Neuronal stem cell (in vitro differentiated cells): ENCODE results near the gene PACS1.

ENCODE experiments used
- DNase-seq: peaks from one replicate; pipeline ENCODE4 v3.0.0-alpha.2; 2013; ENCODE audit warnings: low spot score
- H2AFZ ChIP-seq: one replicate; pipeline ENCODE4 v1.6.1; 2013; ENCODE audit warnings: mild to moderate bottlenecking, low read length, inconsistent platforms
- H2AK5ac ChIP-seq: 2 replicates; pipeline ENCODE4 v1.6.1; 2013; ENCODE audit warnings: low read depth, mild to moderate bottlenecking, inconsistent platforms, low read length, moderate library complexity, mixed read lengths
- H2BK120ac ChIP-seq: 2 replicates; pipeline ENCODE4 v1.6.1; 2013; ENCODE audit warnings: low read depth, mild to moderate bottlenecking, inconsistent platforms, low read length, moderate library complexity, mixed read lengths
- H2BK12ac ChIP-seq: one replicate; pipeline ENCODE4 v1.6.1; 2013; ENCODE audit warnings: low read length, inconsistent platforms
- H2BK15ac ChIP-seq: 2 replicates; pipeline ENCODE4 v1.6.1; 2013; ENCODE audit warnings: mild to moderate bottlenecking, low read length, inconsistent platforms, mixed read lengths
- H2BK5ac ChIP-seq: one replicate; pipeline ENCODE4 v1.6.1; 2013; ENCODE audit warnings: inconsistent platforms, mild to moderate bottlenecking, low read length, moderate library complexity
- H3K14ac ChIP-seq: one replicate; pipeline ENCODE4 v1.6.1; 2013; ENCODE audit warnings: low read length, inconsistent platforms
- H3K18ac ChIP-seq: 2 replicates; pipeline ENCODE4 v1.6.1; 2013; ENCODE audit warnings: low read length, inconsistent platforms
- H3K23ac ChIP-seq: 2 replicates; pipeline ENCODE4 v1.6.1; 2013; ENCODE audit warnings: low read depth, mild to moderate bottlenecking, mixed read lengths, low read length, inconsistent platforms; ENCODE audit not compliant: poor library complexity
- H3K27ac ChIP-seq: replicated peaks from 3 replicates; pipeline ENCODE4 v1.5.1; 2013; ENCODE audit warnings: low read length, inconsistent platforms
- H3K27me3 ChIP-seq, 3 experiments: 2 replicates each; pipeline ENCODE4 v1.6.1; 2013; ENCODE audit warnings: low read length in 3 of 3, mild to moderate bottlenecking in 2 of 3, inconsistent platforms in 1 of 3, low read depth in 1 of 3, mixed read lengths in 1 of 3, moderate library complexity in 1 of 3; ENCODE audit not compliant: control insufficient read depth in 3 of 3, insufficient read depth in 3 of 3
- H3K36me3 ChIP-seq, 2 donors: replicated peaks in 1 of 2; 2 replicates each; pipeline ENCODE4 v1.6.1; 2013; ENCODE audit warnings: low read length in 2 of 2; ENCODE audit not compliant: control insufficient read depth in 2 of 2, insufficient read depth in 2 of 2
- H3K4ac ChIP-seq: 2 replicates; pipeline ENCODE4 v1.6.1; 2013; ENCODE audit warnings: inconsistent platforms, mild to moderate bottlenecking, low read length, moderate library complexity
- H3K4me1 ChIP-seq, 2 donors: 1 replicate in 1 of 2; 2 replicates in 1 of 2; pipeline ENCODE4 v1.6.1; 2013; ENCODE audit warnings: low read length in 2 of 2, low read depth in 1 of 2; ENCODE audit not compliant: control insufficient read depth in 2 of 2, insufficient read depth in 1 of 2
- H3K4me2 ChIP-seq: one replicate; pipeline ENCODE4 v1.6.1; 2013; ENCODE audit warnings: mild to moderate bottlenecking, low read length, inconsistent platforms; ENCODE audit not compliant: insufficient read depth, poor library complexity, severe bottlenecking
- H3K4me3 ChIP-seq, 2 donors: 2 replicates each; pipeline ENCODE4 v1.5.1; 2013; ENCODE audit warnings: low read length in 2 of 2, mild to moderate bottlenecking in 2 of 2, inconsistent platforms in 1 of 2, moderate library complexity in 1 of 2
- H3K79me1 ChIP-seq: one replicate; pipeline ENCODE4 v1.6.1; 2013; ENCODE audit warnings: low read depth, mild to moderate bottlenecking, inconsistent platforms, low read length, moderate library complexity
- H3K9ac ChIP-seq: one replicate; pipeline ENCODE4 v1.6.1; 2013; ENCODE audit warnings: mild to moderate bottlenecking, low read depth, low read length, inconsistent platforms; ENCODE audit not compliant: poor library complexity
- H3K9me3 ChIP-seq, 2 donors: replicated peaks in 1 of 2; 2 replicates each; pipeline versions ENCODE3 to v1.6.1; 2013; ENCODE audit warnings: low read length in 2 of 2, mild to moderate bottlenecking in 2 of 2, inconsistent platforms in 1 of 2, low read depth in 1 of 2, mixed read lengths in 1 of 2, moderate library complexity in 1 of 2; ENCODE audit not compliant: control insufficient read depth in 2 of 2, insufficient read depth in 1 of 2
- H4K8ac ChIP-seq: one replicate; pipeline ENCODE4 v1.6.1; 2013; ENCODE audit warnings: low read depth, mild to moderate bottlenecking, inconsistent platforms, low read length, moderate library complexity
- H4K91ac ChIP-seq: one replicate; pipeline ENCODE4 v1.6.1; 2013; ENCODE audit warnings: low read length, low read depth, mild to moderate bottlenecking, inconsistent platforms; ENCODE audit not compliant: poor library complexity
- WGBS, 2 donors: extraction: QIAGEN DNeasy Blood & Tissue Kit; methylation state at CpG; one replicate each; pipeline ENCODE4 v1.1.7; 2013; ENCODE audit warnings: missing lambda C conversion rate in 2 of 2, mixed read lengths in 1 of 2; ENCODE audit not compliant: insufficient read length in 2 of 2, insufficient replicate concordance in 1 of 2; ENCODE audit errors: extremely low coverage in 2 of 2; 5-methylcytosine and 5-hydroxymethylcytosine counted together

Gene PACS1

DNA sequence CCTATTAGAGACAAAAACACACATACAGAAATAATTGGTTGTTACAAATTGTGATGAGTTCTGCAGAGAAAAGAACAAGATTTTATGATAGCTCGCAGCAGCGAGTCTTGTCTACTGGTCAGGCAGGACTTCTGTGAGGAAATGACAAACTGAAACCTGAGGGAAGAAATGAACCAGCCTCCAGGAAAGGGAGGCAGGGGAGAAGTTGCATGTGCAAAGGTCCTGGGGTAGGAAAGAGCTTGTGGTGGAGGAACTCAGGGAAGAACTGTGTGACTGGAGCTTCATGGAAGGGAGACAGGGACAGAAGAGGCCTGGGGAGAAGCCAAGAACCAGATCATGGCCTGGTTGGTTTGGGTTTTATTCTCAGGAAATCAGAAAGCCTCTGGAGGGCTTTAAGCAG is 189.2 kb downstream of the PACS1 start:
- Histone ChIP-seq H4K91ac (no peak overlapping the region), H3K9me3 (peaks cover 0 to 2% of the 10 kb centered on the region in 2 donors), H3K36me3 (peaks cover 46 to 53% of the 10 kb centered on the region in 2 donors), H3K4me3 (no peak overlapping the region), H3K4me1 (peaks cover 6 to 11% of the 10 kb centered on the region in 2 donors), H4K8ac (no peak overlapping the region), H3K27me3 (peaks cover 0 to 2% (median 0%) of the 10 kb centered on the region in 3 experiments), H2BK120ac (no peak overlapping the region), H2BK5ac (no peak overlapping the region), H2BK15ac (no peak overlapping the region), H2AK5ac (no peak overlapping the region), H3K79me1 (peaks cover 14% of the 10 kb centered on the region), H3K23ac (no peak overlapping the region), H2BK12ac (no peak overlapping the region), H3K27ac (no peak overlapping the region), H3K4ac (no peak overlapping the region), H2AFZ (no peak overlapping the region), H3K9ac (no peak overlapping the region), H3K14ac (no peak overlapping the region), H3K18ac (no peak overlapping the region), H3K4me2 (no peak overlapping the region)
- DNase-seq, result no peak
- WGBS, 2 donors, result no CpG with 5 or more reads among the region's 2 CpGs

DNA sequence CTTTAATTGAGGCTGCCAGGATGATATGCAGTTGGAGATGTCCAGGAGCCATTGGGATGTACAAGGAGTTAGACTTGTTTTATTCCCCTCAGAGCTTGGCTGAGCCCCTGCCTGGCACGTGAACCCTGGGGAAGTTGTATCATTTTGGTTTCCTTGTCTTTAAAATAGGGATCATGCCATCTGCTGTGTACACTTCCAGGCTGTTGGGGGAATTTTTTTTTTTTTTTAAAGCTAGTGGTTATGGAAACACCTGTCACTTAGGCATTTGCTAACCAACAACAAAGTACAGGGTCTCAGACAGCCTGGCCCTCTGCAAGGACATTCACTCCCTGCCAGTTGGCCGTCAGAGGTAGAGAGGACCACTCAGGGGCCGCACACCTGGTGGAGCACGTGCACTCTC is 189.9 kb downstream of the PACS1 start:
- H3K4me2 ChIP-seq, result no peak overlapping the region
- H3K23ac ChIP-seq, result peak overlapping the region; percentile 39
- no peak overlapping the region for H2BK12ac ChIP-seq
- peaks cover 53 to 60% of the 10 kb centered on the region in 2 donors for H3K36me3 ChIP-seq
- peaks cover 0 to 2% of the 10 kb centered on the region in 2 donors for H3K9me3 ChIP-seq
- no peak overlapping the region for H4K8ac ChIP-seq
- H2AK5ac ChIP-seq, result no peak overlapping the region
- H3K14ac ChIP-seq, result no peak overlapping the region
- no peak overlapping the region for H2BK5ac ChIP-seq
- WGBS, 2 donors, result no CpG with 5 or more reads among the region's 4 CpGs
- no peak overlapping the region for H4K91ac ChIP-seq
- no peak overlapping the region for H2BK120ac ChIP-seq
- peaks cover 6 to 11% of the 10 kb centered on the region in 2 donors for H3K4me1 ChIP-seq
- peaks cover 0 to 2% (median 0%) of the 10 kb centered on the region in 3 experiments for H3K27me3 ChIP-seq
- H3K4me3 ChIP-seq, result no peak overlapping the region
- no peak overlapping the region for H2AFZ ChIP-seq
- no peak overlapping the region for H3K18ac ChIP-seq
- peaks cover 14% of the 10 kb centered on the region for H3K79me1 ChIP-seq
- H3K27ac ChIP-seq, result no peak overlapping the region
- H3K9ac ChIP-seq, result no peak overlapping the region
- H3K4ac ChIP-seq, result no peak overlapping the region
- no peak for DNase-seq
- H2BK15ac ChIP-seq, result no peak overlapping the region

- Histone ChIP-seq H3K18ac (no peak overlapping the region), H3K4ac (no peak overlapping the region), H3K27me3 (peaks cover 0 to 2% (median 0%) of the 10 kb centered on the region in 3 experiments), H2BK5ac (no peak overlapping the region), H3K9me3 (peaks cover 0 to 2% of the 10 kb centered on the region in 2 donors), H3K4me2 (no peak overlapping the region), H2AFZ (no peak overlapping the region), H2BK120ac (no peak overlapping the region), H3K4me3 (no peak overlapping the region), H2BK12ac (no peak overlapping the region), H4K91ac (no peak overlapping the region), H3K4me1 (peaks cover 7 to 10% of the 10 kb centered on the region in 2 donors), H4K8ac (no peak overlapping the region), H3K9ac (peak overlapping the region; percentile 17), H3K14ac (no peak overlapping the region), H2BK15ac (no peak overlapping the region), H3K36me3 (peaks cover 66 to 74% of the 10 kb centered on the region in 2 donors), H3K23ac (peak overlapping the region; percentile 16), H2AK5ac (no peak overlapping the region), H3K79me1 (peaks cover 16% of the 10 kb centered on the region), H3K27ac (no peak overlapping the region)
- no CpG with 5 or more reads among the region's 16 CpGs for WGBS, 2 donors
- DNase-seq, result no peak
These were observed 191.5 kb downstream of the PACS1 start for GRCh38 chr11:66261578-66261977.

GRCh38 chr11:66262191-66262590 is 192.1 kb downstream of the PACS1 start:
- Histone ChIP-seq H3K27me3 (peaks cover 0 to 2% (median 0%) of the 10 kb centered on the region in 3 experiments), H3K14ac (no peak overlapping the region), H3K79me1 (peaks cover 16% of the 10 kb centered on the region), H4K8ac (no peak overlapping the region), H2AFZ (no peak overlapping the region), H3K4ac (no peak overlapping the region), H3K4me3 (no peak overlapping the region), H2BK120ac (no peak overlapping the region), H3K9ac (no peak overlapping the region), H3K36me3 (peaks cover 70 to 77% of the 10 kb centered on the region in 2 donors), H4K91ac (no peak overlapping the region), H3K9me3 (peaks cover 0 to 2% of the 10 kb centered on the region in 2 donors), H3K18ac (no peak overlapping the region), H2AK5ac (no peak overlapping the region), H2BK15ac (no peak overlapping the region), H3K27ac (no peak overlapping the region), H2BK12ac (no peak overlapping the region), H2BK5ac (no peak overlapping the region), H3K4me1 (peaks cover 6 to 12% of the 10 kb centered on the region in 2 donors), H3K23ac (no peak overlapping the region), H3K4me2 (no peak overlapping the region)
- no CpG with 5 or more reads among the region's 5 CpGs for WGBS, 2 donors
- DNase-seq, result no peak
